Panc1 (cell line): ENCODE results near the gene PTGS2.
"Not testable (repeated sequence)": the region's sequence is repeated elsewhere in the genome, so short reads cannot be mapped to it uniquely, and the experiment has no call there.

Experiments used
- CTCF ChIP-seq: fragments of 450-650 bp; IDR thresholded peaks from 2 replicates; pipeline ENCODE4 v1.5.1; 2017; ENCODE audit warnings: mild to moderate bottlenecking
- REST ChIP-seq, 2 experiments: IDR thresholded peaks; 2 replicates each; pipeline ENCODE4 v1.6.1; 2011 to 2012; ENCODE audit warnings: low read depth in 2 of 2, control low read depth in 1 of 2, low read length in 1 of 2, mild to moderate bottlenecking in 1 of 2, moderate library complexity in 1 of 2; ENCODE audit not compliant: insufficient read depth in 1 of 2

- not testable (repeated sequence) for TF ChIP-seq REST (IDR thresholded peaks at IDR 0.05; ENCODE audit: insufficient read depth in 1 of 2, low read depth in 2 of 2, low read length in 1 of 2); CTCF
Observed at GRCh38 chr1:186637567-186637966, 42.7 kb downstream of the PTGS2 start.
